ENCODE data around the gene GRK7.

GRK7 gene

GRCh38 chr3:141782386-141782932, 19.3 kb downstream of the GRK7 start:
- H2AFZ ChIP-seq (ENCODE audit: low read depth) = no peak overlapping the region
- H3K4me3 ChIP-seq (IDR thresholded peaks at IDR 0.05; ENCODE audit: insufficient read depth, low read depth, low read length) = no peak overlapping the region
- no peaks in the 10 kb centered on the region for H3K36me3 ChIP-seq (ENCODE audit: insufficient read depth)
- H3K4me1 ChIP-seq (ENCODE audit: low read depth, poor library complexity, severe bottlenecking) = no peaks in the 10 kb centered on the region
- no peaks in the 10 kb centered on the region for H3K27me3 ChIP-seq (ENCODE audit: insufficient read depth, low read depth)
- H3K27ac ChIP-seq = no peak overlapping the region
- no peaks in the 10 kb centered on the region for H4K20me1 ChIP-seq (ENCODE audit: insufficient read depth)
- no peak for TF ChIP-seq CTCF (conservative IDR thresholded peaks at IDR 0.05; ENCODE audit: low read depth, low read length)
- H3K4me2 ChIP-seq = no peak overlapping the region
- no peaks in the 10 kb centered on the region for H3K79me2 ChIP-seq (ENCODE audit: insufficient read depth, low read depth)
- H3K9ac ChIP-seq = no peak overlapping the region

- no peak overlapping the region for H3K27ac ChIP-seq
- no peak for TF ChIP-seq CTCF (conservative IDR thresholded peaks at IDR 0.05; ENCODE audit: low read depth, low read length)
- no peak overlapping the region for H3K4me2 ChIP-seq
- H3K9ac ChIP-seq = no peak overlapping the region
- H3K4me1 ChIP-seq (ENCODE audit: low read depth, poor library complexity, severe bottlenecking) = no peaks in the 10 kb centered on the region
- H3K36me3 ChIP-seq (ENCODE audit: insufficient read depth) = no peaks in the 10 kb centered on the region
- H2AFZ ChIP-seq (ENCODE audit: low read depth) = no peak overlapping the region
- H3K4me3 ChIP-seq (IDR thresholded peaks at IDR 0.05; ENCODE audit: insufficient read depth, low read depth, low read length) = no peak overlapping the region
- no peaks in the 10 kb centered on the region for H4K20me1 ChIP-seq (ENCODE audit: insufficient read depth)
- no peaks in the 10 kb centered on the region for H3K27me3 ChIP-seq (ENCODE audit: insufficient read depth, low read depth)
- H3K79me2 ChIP-seq (ENCODE audit: insufficient read depth, low read depth) = no peaks in the 10 kb centered on the region
Measured at GRCh38 chr3:141783632-141784031, 20.4 kb downstream of the GRK7 start.

GRCh38 chr3:141784096-141784495, 20.9 kb downstream of the GRK7 start:
- no peaks in the 10 kb centered on the region for H3K36me3 ChIP-seq (ENCODE audit: insufficient read depth)
- H2AFZ ChIP-seq (ENCODE audit: low read depth) = no peak overlapping the region
- no peaks in the 10 kb centered on the region for H4K20me1 ChIP-seq (ENCODE audit: insufficient read depth)
- no peak overlapping the region for H3K9ac ChIP-seq
- no peaks in the 10 kb centered on the region for H3K4me1 ChIP-seq (ENCODE audit: low read depth, poor library complexity, severe bottlenecking)
- no peaks in the 10 kb centered on the region for H3K79me2 ChIP-seq (ENCODE audit: insufficient read depth, low read depth)
- no peak overlapping the region for H3K27ac ChIP-seq
- no peak for TF ChIP-seq CTCF (conservative IDR thresholded peaks at IDR 0.05; ENCODE audit: low read depth, low read length)
- H3K27me3 ChIP-seq (ENCODE audit: insufficient read depth, low read depth) = no peaks in the 10 kb centered on the region
- no peak overlapping the region for H3K4me2 ChIP-seq
- no peak overlapping the region for H3K4me3 ChIP-seq (IDR thresholded peaks at IDR 0.05; ENCODE audit: insufficient read depth, low read depth, low read length)

- Histone ChIP-seq H3K4me2 (no peak overlapping the region), H3K4me3 (IDR thresholded peaks at IDR 0.05; ENCODE audit: insufficient read depth, low read depth, low read length) (no peak overlapping the region)
Measured at GRCh38 chr3:141784531-141784930, 21.3 kb downstream of the GRK7 start.

More at GRCh38 chr3:141784531-141784930, 21.3 kb downstream of the GRK7 start:
- no peak for TF ChIP-seq CTCF (conservative IDR thresholded peaks at IDR 0.05; ENCODE audit: low read depth, low read length)
- H3K79me2 ChIP-seq (ENCODE audit: insufficient read depth, low read depth) = no peaks in the 10 kb centered on the region
- no peak overlapping the region for H2AFZ ChIP-seq (ENCODE audit: low read depth)
- H3K9ac ChIP-seq = no peak overlapping the region
- no peaks in the 10 kb centered on the region for H3K27me3 ChIP-seq (ENCODE audit: insufficient read depth, low read depth)
- H3K27ac ChIP-seq = no peak overlapping the region
- H3K4me1 ChIP-seq (ENCODE audit: low read depth, poor library complexity, severe bottlenecking) = no peaks in the 10 kb centered on the region
- H4K20me1 ChIP-seq (ENCODE audit: insufficient read depth) = no peaks in the 10 kb centered on the region
- no peaks in the 10 kb centered on the region for H3K36me3 ChIP-seq (ENCODE audit: insufficient read depth)
